ENCODE results near the gene AQP12B.

GRCh38 chr2:240648155-240648649, 34.5 kb downstream of the AQP12B start:
- TF ChIP-seq GATA2 (IDR thresholded peaks at IDR 0.05; ENCODE audit: low read depth, low read length) (no peak), GATA3 (IDR thresholded peaks at IDR 0.05; ENCODE audit: low read depth, low read length) (no peak)

Data from SH-SY5Y (cell line).